HEK293T (cell line): ENCODE measurements around the gene UMAD1.

Experiments used
- BHLHE40 ChIP-seq: fragments of 450-650 bp; IDR thresholded peaks from 2 replicates; pipeline ENCODE4 v1.6.1; 2016; ENCODE audit warnings: mild to moderate bottlenecking, moderate library complexity, borderline replicate concordance
- FOXK2 ChIP-seq: fragments of 450-650 bp; IDR thresholded peaks from 2 replicates; pipeline ENCODE4 v1.6.1; 2016; ENCODE audit warnings: mild to moderate bottlenecking
- SP1 ChIP-seq: fragments of 450-650 bp; IDR thresholded peaks from 2 replicates; pipeline ENCODE4 v1.6.1; 2017
- SUZ12 ChIP-seq: fragments of 450-650 bp; IDR thresholded peaks from 2 replicates; pipeline ENCODE4 v1.6.1; 2016; ENCODE audit warnings: mild to moderate bottlenecking
- ZNF384 ChIP-seq: fragments of 450-650 bp; IDR thresholded peaks from 2 replicates; pipeline ENCODE4 v1.6.1; 2016
- TF ChIP-seq, protein P1 (sequence below): fragments of 450-650 bp; IDR thresholded peaks from 2 replicates; pipeline ENCODE4 v1.6.1; 2016

DNA sequence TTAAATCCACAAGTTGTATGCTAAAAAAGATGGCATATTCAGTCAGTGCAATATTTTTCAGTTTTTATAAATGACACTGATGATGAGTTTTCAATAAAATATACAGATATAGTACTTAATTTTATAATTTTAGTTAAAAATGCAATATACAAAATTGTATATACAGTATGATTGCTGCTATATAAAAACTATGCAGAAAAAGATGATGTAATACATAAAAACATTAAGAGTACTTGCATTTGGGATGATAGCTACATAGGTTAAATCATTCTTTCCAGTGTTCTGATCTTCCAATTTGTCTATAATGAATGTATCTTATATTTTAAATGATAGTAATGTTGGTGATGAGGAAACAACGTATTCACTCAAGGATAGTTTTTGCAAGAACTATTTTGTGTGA lies 169.8 kb downstream of the UMAD1 start:
- TF ChIP-seq FOXK2 (no peak), SP1 (no peak), SUZ12 (no peak), BHLHE40 (no peak), ZNF384 (no peak)
- TF ChIP-seq, protein P1, sequence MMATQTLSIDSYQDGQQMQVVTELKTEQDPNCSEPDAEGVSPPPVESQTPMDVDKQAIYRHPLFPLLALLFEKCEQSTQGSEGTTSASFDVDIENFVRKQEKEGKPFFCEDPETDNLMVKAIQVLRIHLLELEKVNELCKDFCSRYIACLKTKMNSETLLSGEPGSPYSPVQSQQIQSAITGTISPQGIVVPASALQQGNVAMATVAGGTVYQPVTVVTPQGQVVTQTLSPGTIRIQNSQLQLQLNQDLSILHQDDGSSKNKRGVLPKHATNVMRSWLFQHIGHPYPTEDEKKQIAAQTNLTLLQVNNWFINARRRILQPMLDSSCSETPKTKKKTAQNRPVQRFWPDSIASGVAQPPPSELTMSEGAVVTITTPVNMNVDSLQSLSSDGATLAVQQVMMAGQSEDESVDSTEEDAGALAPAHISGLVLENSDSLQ = no peak
